HG03064 (cell line): Measurements from ENCODE around the gene ATF2.

Experiments
- ATAC-seq: cut with Tn5 transposase; IDR thresholded peaks from one replicate; pipeline ENCODE4 v1.9.1; 2021; ENCODE audit warnings: low read depth; ENCODE audit not compliant: unreplicated experiment

ATF2 gene, protein sequence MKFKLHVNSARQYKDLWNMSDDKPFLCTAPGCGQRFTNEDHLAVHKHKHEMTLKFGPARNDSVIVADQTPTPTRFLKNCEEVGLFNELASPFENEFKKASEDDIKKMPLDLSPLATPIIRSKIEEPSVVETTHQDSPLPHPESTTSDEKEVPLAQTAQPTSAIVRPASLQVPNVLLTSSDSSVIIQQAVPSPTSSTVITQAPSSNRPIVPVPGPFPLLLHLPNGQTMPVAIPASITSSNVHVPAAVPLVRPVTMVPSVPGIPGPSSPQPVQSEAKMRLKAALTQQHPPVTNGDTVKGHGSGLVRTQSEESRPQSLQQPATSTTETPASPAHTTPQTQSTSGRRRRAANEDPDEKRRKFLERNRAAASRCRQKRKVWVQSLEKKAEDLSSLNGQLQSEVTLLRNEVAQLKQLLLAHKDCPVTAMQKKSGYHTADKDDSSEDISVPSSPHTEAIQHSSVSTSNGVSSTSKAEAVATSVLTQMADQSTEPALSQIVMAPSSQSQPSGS

DNA sequence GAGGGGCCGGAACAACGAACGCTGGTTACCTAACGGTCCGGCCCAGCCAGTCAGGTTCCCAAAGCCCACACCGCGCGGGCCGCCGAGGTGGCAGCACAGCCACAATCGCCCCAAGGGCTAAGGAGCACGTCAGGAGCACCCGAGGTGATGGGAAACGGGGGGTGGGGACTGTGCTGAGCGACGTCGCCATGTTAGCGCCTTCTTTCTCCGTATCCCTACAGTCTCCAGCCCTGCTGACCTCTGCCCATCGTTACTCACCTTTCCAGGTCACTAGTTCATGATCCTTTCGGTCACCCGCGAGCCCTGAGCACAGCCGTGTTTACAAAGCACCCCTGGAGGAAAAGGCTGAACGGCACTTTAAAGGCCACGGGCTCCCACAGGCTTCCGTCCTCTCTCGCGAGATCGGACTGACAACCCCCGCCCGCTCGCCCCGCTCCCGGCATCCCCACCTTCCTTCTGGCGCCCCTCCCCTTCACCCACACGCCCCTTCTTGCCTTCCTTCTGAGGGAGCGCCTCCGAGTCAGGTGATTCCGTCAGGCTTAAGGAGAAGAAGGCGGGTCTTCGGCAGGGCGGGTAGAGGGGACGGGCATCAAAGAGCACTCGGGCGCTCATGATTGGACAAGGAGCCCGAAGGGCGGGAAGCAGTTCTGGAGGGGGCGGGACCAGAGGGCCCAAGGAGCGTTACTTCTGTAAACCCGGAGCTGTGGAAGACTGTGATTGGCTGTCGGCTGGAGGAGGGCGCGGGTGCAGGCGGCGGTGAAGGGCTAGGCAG is at the start of gene ATF2:
ATF2 (minus strand) TSS at position 412 of the 772 bp plus-strand sequence. CDS start 31,760 bp downstream, outside the sequence.
- peak; percentile 91 for ATAC-seq

DNA sequence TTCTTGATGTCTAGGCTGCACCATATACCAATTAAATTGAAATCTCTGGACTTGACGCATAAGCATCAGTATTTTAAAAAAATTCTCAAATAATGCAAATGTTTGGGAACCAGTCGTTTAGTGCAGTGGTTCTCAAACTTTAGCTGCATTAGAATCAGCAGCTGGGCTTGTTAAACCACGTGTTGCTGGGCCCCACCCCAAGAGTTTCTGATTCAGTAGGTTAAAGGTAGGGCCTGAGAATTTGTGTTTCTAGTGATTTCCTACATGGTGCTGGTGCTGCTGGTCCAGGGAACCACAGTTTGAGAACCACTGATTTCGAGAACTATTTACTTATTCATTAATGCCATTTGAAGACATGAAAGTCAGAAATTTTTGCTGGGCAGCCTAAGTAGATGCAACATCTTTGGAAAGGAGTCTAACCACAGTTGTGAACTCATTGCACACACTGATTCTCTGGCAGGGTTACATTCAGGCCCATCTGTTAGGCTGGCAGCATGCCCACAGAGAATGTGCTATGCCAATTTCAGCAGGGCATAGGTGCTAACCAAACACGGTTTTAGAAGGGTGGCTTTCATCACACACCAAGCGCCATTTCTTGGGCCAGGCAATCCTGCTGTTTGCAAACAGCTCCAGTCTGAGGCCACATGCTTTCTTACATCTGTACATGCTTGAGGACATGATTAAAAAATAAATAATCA is 39.9 kb upstream of the ATF2 start:
- no peak for ATAC-seq

DNA sequence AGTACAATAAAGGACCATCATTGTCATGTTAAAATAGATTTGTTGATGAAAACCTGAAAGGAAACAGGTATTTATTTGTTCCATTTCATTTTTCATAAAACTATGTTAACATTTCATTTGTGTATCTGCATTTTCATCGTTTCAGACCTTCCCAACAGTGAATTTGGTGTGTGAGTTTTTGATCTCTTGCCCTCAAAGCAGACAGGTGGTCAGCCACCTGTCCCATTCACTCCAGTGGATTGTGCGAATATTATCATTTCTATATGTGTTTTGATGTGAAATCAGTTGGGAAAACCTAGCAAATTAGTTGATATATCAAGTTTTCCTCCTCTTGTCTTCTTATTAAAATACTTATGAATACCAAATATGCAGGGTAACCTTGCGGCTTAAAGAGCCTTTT is 38.9 kb upstream of the ATF2 start:
- no peak for ATAC-seq

DNA sequence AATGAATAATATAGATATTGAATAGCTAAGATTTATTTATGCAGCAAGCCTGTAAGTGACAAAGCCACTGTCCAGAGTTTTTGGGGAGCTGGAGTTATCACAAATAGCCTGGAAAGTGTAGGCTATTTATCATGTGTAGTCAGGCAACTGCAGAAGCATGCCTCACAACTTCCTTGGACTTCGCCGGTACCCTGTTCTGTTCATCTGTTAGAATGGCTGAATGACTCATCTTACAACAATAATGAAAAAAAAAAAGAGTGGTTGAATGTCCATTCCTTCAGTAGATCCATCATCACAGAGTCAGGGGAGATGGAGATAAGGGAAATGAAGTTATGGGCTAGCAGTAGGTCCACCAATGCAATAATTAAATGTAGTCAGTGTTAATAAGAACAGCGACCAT is 37.5 kb upstream of the ATF2 start:
- no peak for ATAC-seq

DNA sequence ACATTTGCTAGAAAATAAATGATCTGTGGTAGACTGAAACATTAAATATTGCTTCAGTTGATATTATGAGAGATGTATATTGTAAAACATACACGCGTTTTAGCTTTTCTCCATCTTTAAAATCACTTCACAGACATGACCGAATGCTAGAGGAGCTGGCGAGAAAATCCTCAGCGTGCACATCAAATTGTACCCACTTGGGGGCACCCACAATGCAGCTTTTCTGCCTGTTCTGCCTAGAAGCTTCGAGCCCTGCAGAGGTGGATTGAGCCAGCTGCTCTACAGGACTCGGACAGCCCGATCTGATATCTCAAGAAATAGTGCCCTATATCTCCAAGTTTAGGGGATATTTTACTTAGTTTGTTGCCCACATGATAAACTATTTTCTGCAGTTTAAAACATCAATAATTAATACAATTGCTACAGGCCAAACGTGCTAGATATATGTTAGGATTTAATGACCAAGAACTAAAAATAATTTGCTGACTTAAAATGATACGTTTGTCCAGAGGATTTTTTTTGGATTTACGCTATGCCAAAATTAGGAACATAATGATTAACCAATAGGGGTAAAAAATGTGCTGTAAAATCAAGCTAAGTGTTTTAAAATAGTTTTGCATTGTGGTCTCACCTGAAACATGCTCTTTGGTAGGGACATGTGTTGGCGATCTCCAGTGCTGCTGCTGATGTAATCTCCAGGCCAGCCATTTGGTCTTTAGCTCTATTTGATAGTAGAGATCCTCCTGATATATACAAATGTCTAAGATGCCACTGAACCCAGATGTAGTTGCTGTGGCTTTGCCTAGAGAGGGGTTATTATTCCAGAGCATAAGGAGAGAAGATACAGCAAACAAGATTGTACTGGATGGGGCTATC is 35.9 kb upstream of the ATF2 start:
- ATAC-seq = no peak

DNA sequence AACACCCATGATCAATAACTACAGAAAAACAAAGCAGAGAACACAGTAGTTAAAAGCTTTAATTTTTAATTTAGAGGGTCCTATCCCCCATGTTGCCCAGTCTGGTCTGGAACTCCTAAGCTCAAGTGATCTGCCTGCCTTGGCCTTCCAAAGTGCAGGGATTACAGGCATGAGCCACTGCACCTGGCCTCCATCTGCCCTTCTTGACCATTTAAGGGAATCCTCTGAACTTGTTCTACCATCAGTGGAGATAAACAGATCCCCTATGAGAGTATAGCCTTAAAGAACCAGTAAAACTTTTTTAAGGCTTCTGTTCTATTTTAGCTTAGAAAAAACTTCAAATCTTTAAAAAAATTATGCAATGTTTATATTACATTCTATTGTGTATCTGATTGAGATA is 27.0 kb upstream of the ATF2 start:
- no peak for ATAC-seq

DNA sequence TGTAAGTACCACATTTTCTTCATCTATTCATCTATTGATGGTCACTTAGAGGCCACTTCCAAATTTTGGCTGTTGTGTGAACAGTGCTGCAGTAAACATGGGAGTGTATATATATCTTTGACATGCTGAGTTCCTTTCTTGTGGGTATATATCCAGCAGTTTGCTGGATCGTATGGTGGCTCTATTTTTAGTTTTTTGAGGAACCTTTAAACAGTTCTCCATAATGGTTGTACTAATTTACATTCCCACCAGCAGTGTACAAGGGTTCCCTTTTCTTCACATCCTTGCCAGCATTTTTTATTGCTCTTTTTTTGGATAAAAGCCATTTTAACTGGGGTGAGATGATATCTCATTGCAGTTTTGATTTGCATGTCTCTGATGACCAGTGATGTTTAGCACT is 20.8 kb upstream of the ATF2 start:
- no peak for ATAC-seq

DNA sequence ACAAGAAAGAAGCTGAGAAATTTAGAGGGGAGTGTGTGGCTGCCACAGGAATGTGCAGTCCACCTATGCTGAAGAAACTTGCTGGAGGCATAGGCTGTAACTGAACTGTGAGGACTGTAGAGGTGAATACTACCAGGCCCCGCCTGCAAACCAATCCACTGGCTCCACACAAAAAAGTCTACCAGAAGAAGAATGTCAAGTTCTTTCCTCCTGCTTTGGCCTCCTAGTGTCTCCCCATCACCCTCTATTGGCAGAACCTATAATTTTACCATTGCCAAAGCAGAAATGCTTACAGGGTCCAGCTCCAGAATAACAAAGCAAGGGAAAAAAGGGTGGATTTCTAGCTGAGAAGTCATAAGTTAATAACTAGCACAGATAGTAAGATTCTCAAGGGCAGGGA is 19.4 kb upstream of the ATF2 start:
- ATAC-seq = no peak

DNA sequence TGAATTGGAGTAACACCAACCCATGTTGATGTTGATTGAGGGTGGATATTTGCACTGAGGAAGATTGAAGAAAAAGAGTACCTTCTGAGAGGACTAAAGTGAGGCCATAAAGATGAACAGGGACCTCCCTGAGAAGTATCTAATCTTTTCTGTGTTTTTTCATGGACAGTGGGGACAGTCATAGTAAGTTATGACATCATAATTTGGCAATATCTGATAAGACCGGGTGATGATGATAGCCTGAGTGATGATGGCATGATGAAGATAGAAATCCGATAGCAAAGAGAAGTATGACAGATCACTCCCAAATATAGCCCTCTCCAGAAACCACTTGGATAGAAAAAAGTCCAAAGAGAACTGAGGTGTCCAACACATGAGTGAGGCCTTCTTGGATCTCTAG is 15.7 kb upstream of the ATF2 start:
- no peak for ATAC-seq

DNA sequence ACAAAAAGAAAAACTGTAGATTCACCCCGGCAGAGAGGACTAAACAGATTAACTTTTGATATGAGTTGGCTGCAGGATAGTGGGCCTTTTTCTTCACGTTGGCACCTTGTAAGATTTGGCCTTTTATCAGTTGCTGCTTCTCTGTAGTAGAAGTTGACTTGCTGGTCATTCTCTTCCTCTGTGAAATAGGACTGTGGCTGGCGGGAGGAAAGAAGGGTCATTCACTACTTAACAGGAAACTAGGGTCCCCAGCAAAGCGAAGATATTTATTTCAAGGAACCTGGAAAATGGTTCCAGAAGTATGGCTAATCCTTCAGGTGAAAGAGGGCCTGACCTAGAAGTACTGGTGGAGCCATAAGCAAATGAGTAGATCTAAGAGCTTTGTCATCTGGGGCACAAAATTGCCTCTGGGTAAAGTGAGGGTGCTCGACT is 13.9 kb upstream of the ATF2 start:
- no peak for ATAC-seq

DNA sequence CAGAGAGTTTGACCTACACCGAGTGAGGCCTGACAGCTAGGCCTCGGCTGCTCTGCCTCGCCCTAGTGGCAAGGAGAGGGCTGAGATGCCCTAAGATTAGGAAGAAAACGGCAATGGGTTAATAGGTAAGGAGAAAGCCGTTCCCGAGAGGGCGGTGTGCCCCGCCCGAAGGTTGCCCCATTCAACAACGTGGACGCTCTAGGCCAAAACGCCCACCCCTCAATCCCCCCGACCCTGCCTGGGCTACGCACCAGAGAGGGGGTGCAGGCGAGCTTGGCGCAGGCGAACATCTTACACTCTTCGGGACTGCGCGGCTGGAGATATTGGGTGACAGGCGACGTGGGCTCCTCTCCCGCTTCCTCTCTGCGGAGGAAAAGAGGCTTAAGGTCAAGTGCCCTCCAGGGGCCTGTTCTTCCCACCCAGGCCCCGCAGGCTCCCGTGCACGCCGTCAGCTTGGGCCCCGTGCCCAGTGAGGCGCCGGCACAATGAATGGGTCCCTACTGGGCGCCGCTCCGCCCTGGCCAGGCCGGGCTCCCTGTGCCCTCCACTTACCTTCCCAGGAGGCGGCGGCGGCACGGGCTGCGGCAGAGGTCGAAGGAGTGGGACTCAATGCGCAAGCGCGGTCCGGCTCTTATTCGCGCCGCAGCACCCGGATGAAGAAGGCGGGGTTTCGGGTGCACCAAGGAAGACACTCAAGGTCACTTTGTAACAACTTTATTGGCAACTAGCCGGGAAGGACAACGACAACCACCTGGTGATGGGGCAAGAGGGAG is 13.3 kb upstream of the ATF2 start, which contains the start of gene ATP5MC3:
ATP5MC3 (minus strand) TSS at position 607 of the 773 bp plus-strand sequence; CDS start at position 290, 317 bp downstream.
- ATAC-seq = peak; percentile 92

DNA sequence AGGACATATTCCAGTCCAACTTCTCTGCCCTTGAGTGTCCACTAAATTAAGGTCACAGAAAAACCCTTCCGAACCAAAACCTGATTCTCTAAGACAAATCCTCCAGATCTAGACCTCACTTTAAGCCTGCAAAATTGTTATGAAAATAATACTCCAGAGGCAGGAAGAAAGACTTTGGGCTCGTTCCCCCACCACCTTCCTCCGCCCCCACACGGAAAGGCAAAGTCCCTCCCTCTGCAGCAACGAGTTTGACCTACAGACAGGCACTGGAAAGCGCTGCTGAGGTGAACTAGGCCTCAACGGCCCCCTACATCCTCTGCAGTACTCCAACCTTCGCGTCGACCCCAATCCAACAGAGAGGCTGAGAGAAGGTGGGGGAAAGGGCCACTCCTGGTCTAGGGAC is 12.7 kb upstream of the ATF2 start:
- peak; percentile 51 for ATAC-seq

DNA sequence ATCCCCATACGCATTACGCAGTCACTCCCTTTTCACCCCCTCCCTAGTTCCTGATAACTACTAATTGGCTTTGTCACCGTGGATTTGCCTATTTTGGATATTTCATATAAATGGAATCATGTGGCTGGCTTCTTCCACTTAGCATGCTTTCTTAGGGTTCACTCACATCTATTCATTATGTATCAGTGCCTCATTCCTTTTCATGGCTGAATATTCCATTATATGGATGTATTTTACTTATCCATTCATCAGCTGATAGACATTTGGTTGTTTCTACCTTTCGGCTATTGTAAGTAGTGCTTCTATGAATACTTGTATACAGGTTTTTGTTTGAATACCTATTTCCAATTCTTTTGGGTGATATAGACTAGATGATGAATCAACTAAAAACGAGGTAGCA is 8.6 kb upstream of the ATF2 start:
- no peak for ATAC-seq

DNA sequence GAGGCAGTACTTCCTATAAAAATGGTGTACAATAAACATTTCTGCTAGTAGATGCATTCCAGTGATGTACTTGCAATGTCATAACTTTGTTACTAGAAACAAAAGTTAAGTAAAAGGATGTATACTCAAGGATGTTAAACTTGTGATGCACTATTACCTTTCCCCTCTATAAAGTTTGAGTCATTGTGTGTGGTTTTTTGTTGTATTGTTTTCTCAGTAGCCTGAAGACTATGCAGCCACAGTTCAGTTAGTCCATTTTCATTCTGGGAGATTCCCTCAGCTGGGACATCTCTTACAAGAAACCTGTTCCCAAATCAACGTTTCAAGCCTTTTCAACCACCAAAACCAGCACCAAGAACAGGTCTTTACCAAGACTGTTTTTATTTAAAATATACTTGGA is 7.9 kb upstream of the ATF2 start:
- no peak for ATAC-seq

DNA sequence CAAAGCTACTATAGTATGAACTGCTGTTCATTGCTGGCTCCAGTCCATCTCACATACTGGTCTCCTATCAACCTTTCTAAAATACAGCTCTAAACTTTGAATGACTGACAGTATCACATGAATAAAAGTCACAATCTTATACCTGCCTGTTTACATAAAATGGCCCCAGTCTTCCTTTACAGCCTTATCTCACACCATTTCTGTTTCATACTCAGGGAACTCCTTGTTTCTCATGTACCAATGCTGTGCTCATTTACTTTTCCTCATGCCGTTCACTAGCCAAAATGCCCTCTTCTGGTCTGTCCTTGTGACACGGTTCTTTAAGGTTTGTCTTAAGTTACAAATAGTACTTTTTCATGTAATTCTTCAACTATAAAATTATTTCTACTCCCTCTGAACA is 7.3 kb upstream of the ATF2 start:
- ATAC-seq = no peak

DNA sequence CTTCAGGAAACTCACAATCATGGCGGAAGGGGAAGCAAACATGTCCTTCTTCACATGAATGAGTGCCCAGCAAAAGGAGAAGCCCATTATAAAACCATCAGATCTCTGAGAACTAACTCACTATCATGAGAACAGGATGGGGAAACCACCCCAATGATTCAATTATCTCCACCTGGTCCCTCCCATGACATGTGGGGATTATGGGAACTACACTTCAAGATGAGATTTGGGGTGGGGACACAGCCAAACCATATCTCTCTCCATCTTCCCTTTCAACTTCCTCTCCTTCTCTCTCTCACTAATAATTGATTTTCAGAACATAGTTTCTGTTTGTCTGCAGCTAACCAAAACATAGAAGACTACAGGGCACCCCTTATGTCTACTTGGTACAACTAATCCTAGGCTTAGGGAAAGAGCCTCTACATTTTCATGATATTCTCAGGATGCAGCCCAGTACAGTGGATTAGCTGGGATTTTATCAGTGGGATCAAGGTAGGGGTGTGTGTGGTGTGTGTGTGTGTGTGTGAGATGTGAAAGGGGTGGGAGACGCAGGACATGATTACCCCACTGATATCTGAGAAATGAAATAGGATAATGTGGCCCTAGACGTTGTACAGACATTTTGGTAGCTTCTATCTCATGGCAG is 2.8 kb upstream of the ATF2 start:
- ATAC-seq = no peak

DNA sequence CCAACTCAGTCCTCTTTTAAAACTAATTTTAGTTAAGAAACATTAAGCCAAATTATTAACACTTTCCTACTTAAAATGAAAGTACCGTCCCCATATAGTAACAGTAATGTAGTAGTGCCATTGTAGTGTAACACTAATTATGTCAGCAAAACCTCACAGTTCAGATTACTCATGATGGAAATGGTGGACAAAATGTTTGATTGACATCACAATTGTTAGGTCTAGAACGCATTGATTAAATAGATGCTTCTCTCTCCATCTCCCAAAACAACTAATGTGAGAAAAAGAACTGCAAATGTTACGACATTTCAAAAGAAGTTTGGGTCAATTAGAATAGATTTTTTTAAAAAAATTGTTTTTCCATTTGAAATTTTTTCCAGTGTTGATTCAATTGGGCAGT is 1.2 kb upstream of the ATF2 start:
- ATAC-seq = no peak

DNA sequence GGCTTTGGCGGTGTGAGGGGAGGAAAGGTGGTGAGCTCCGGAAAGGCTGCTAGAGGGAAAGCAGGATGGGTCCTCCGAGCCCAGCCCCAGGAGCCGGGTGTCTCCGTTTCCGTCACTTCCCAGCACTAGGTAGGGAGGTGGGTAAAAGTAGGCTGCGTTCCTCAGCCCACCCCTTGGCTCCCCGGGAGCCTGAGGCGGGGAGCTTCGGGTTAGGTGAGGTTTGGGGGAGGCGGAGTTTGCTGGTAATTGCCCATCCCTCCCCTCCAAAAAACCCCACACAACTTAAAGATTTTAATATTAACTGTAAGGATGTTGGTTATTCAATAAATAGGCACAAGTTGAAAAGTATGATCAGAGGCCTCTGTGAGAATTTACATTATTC is 552 bp upstream of the ATF2 start:
- ATAC-seq = peak; percentile 21
